ENCODE data around the gene IL1R2. TPM values are rescaled to one million over a fixed set of nuclear protein-coding genes. Genes with fewer than 3 reads are reported as not detected.

IL1R2 gene
- total RNA-seq (2014; rRNA removed; shearing (Covaris generic)), result 0.57 and 0.59 TPM in 2 replicates
- 0.58 and 2.5 TPM in 2 replicates for polyA plus RNA-seq (2015; cell fraction: cytosol; rRNA removed)
- polyA plus RNA-seq (2015; cell fraction: nucleus; rRNA removed), result 0.25 and 0.64 TPM in 2 replicates

GRCh38 chr2:101991721-101992145 is at the start of gene IL1R2:
Gene IL1R2 (plus strand): TSS chr2:101991960. CDS start chr2:102008576, 16,616 bp downstream.
- no peak for DNase-seq (ENCODE audit: low read depth)

GRCh38 chr2:101942851-101943250 is 48.9 kb upstream of the IL1R2 start:
- DNase-seq (ENCODE audit: low read depth), result no peak

GRCh38 chr2:101946372-101947039 is 45.3 kb upstream of the IL1R2 start:
- DNase-seq (ENCODE audit: low read depth), result no peak

- DNase-seq (ENCODE audit: low read depth), result no peak
Measured at GRCh38 chr2:101947374-101947773, 44.4 kb upstream of the IL1R2 start.

GRCh38 chr2:101948625-101949155 is 43.1 kb upstream of the IL1R2 start:
- no peak for DNase-seq (ENCODE audit: low read depth)

GRCh38 chr2:101949304-101949703 is 42.5 kb upstream of the IL1R2 start:
- no peak for DNase-seq (ENCODE audit: low read depth)

- no peak for DNase-seq (ENCODE audit: low read depth)
Measured at GRCh38 chr2:101951296-101951695, 40.5 kb upstream of the IL1R2 start.

- no peak for DNase-seq (ENCODE audit: low read depth)
Measured at GRCh38 chr2:101952551-101952950, 39.2 kb upstream of the IL1R2 start.

GRCh38 chr2:101956465-101957438 is 35.0 kb upstream of the IL1R2 start:
- DNase-seq (ENCODE audit: low read depth), result no peak

GRCh38 chr2:101958061-101958460 is 33.7 kb upstream of the IL1R2 start:
- no peak for DNase-seq (ENCODE audit: low read depth)

GRCh38 chr2:101960819-101961337 is 30.9 kb upstream of the IL1R2 start:
- DNase-seq (ENCODE audit: low read depth), result no peak

- DNase-seq (ENCODE audit: low read depth), result no peak
Measured at GRCh38 chr2:101961338-101962191, 30.2 kb upstream of the IL1R2 start.

GRCh38 chr2:101962309-101962708 is 29.5 kb upstream of the IL1R2 start:
- no peak for DNase-seq (ENCODE audit: low read depth)

GRCh38 chr2:101963198-101963597 is 28.6 kb upstream of the IL1R2 start:
- DNase-seq (ENCODE audit: low read depth), result no peak

- no peak for DNase-seq (ENCODE audit: low read depth)
Measured at GRCh38 chr2:101967826-101968513, 23.8 kb upstream of the IL1R2 start.

GRCh38 chr2:101969723-101970122 is 22.0 kb upstream of the IL1R2 start:
- no peak for DNase-seq (ENCODE audit: low read depth)

GRCh38 chr2:101970901-101971300 is 20.9 kb upstream of the IL1R2 start:
- DNase-seq (ENCODE audit: low read depth), result no peak

GRCh38 chr2:101971836-101972235 is 19.9 kb upstream of the IL1R2 start:
- DNase-seq (ENCODE audit: low read depth), result no peak

- DNase-seq (ENCODE audit: low read depth), result peak; percentile 42
Measured at GRCh38 chr2:101972621-101973434, 18.9 kb upstream of the IL1R2 start.
